ENCODE results near the gene BTAF1.

BTAF1 gene

GRCh38 chr10:92038949-92039348 is 115.4 kb downstream of the BTAF1 start:
- ATAC-seq = no peak
- H3K4me1 Mint-ChIP-seq = no peaks in the 10 kb centered on the region
- no peak overlapping the region for H3K27ac Mint-ChIP-seq
- no peak for DNase-seq (ENCODE audit: low spot score in 2 of 2)
- H3K9me3 Mint-ChIP-seq = no peaks in the 10 kb centered on the region
- peaks cover 19% of the 10 kb centered on the region for H3K36me3 Mint-ChIP-seq
- no peak overlapping the region for H3K4me3 Mint-ChIP-seq

GRCh38 chr10:92042541-92042940 is 119.0 kb downstream of the BTAF1 start:
- Mint-ChIP-seq H3K27ac (no peak overlapping the region), H3K9me3 (no peaks in the 10 kb centered on the region), H3K36me3 (peaks cover 2% of the 10 kb centered on the region), H3K4me3 (no peak overlapping the region), H3K4me1 (peaks cover under 1% of the 10 kb centered on the region)
- ATAC-seq (no peak), DNase-seq (ENCODE audit: low spot score in 2 of 2) (no peak)

GRCh38 chr10:92045641-92046106 is 122.1 kb downstream of the BTAF1 start:
- Mint-ChIP-seq H3K36me3 (no peaks in the 10 kb centered on the region), H3K9me3 (no peaks in the 10 kb centered on the region), H3K4me1 (peaks cover 13% of the 10 kb centered on the region), H3K4me3 (no peak overlapping the region), H3K27ac (no peak overlapping the region)
- DNase-seq (ENCODE audit: low spot score in 2 of 2) (no peak), ATAC-seq (no peak)

- Mint-ChIP-seq H3K27ac (no peak overlapping the region), H3K36me3 (no peaks in the 10 kb centered on the region), H3K4me3 (no peak overlapping the region), H3K9me3 (no peaks in the 10 kb centered on the region), H3K4me1 (peaks cover 13% of the 10 kb centered on the region)
- ATAC-seq (no peak), DNase-seq (ENCODE audit: low spot score in 2 of 2) (no peak)
These were observed 123.6 kb downstream of the BTAF1 start for GRCh38 chr10:92047215-92047614.

- H3K4me3 Mint-ChIP-seq = no peak overlapping the region
- no peaks in the 10 kb centered on the region for H3K36me3 Mint-ChIP-seq
- no peak overlapping the region for H3K27ac Mint-ChIP-seq
- no peak for DNase-seq (ENCODE audit: low spot score in 2 of 2)
- H3K4me1 Mint-ChIP-seq = peaks cover 13% of the 10 kb centered on the region
- ATAC-seq = no peak
- H3K9me3 Mint-ChIP-seq = no peaks in the 10 kb centered on the region
These were observed 128.5 kb downstream of the BTAF1 start for GRCh38 chr10:92052088-92052487.

- ATAC-seq = no peak
- no peaks in the 10 kb centered on the region for H3K9me3 Mint-ChIP-seq
- H3K4me3 Mint-ChIP-seq = no peak overlapping the region
- DNase-seq (ENCODE audit: low spot score in 2 of 2) = no peak
- peak overlapping the region; percentile 43 for H3K27ac Mint-ChIP-seq
- no peaks in the 10 kb centered on the region for H3K36me3 Mint-ChIP-seq
- H3K4me1 Mint-ChIP-seq = peaks cover 10% of the 10 kb centered on the region
These were observed 129.2 kb downstream of the BTAF1 start for GRCh38 chr10:92052741-92053140.

- Mint-ChIP-seq H3K36me3 (no peaks in the 10 kb centered on the region), H3K27ac (no peak overlapping the region), H3K4me3 (no peak overlapping the region), H3K9me3 (no peaks in the 10 kb centered on the region), H3K4me1 (peaks cover 4% of the 10 kb centered on the region)
- ATAC-seq (no peak), DNase-seq (ENCODE audit: low spot score in 2 of 2) (no peak)
These were observed 131.2 kb downstream of the BTAF1 start for GRCh38 chr10:92054807-92055206.

- no peaks in the 10 kb centered on the region for H3K9me3 Mint-ChIP-seq
- H3K4me3 Mint-ChIP-seq = no peak overlapping the region
- no peaks in the 10 kb centered on the region for H3K36me3 Mint-ChIP-seq
- no peak overlapping the region for H3K27ac Mint-ChIP-seq
- ATAC-seq (no peak), DNase-seq (ENCODE audit: low spot score in 2 of 2) (no peak)
- H3K4me1 Mint-ChIP-seq = peaks cover 4% of the 10 kb centered on the region
These were observed 138.7 kb downstream of the BTAF1 start for GRCh38 chr10:92062273-92062672.

- DNase-seq (ENCODE audit: low spot score in 2 of 2) = no peak
- H3K4me3 Mint-ChIP-seq = no peak overlapping the region
- no peaks in the 10 kb centered on the region for H3K9me3 Mint-ChIP-seq
- H3K36me3 Mint-ChIP-seq = no peaks in the 10 kb centered on the region
- no peak for ATAC-seq
- no peak overlapping the region for H3K27ac Mint-ChIP-seq
- peaks cover under 1% of the 10 kb centered on the region for H3K4me1 Mint-ChIP-seq
These were observed 140.9 kb downstream of the BTAF1 start for GRCh38 chr10:92064506-92064905.

GRCh38 chr10:92066386-92066785 is 142.8 kb downstream of the BTAF1 start:
- Mint-ChIP-seq H3K9me3 (no peaks in the 10 kb centered on the region), H3K4me1 (no peaks in the 10 kb centered on the region), H3K4me3 (no peak overlapping the region), H3K27ac (no peak overlapping the region), H3K36me3 (no peaks in the 10 kb centered on the region)
- ATAC-seq (no peak), DNase-seq (ENCODE audit: low spot score in 2 of 2) (no peak)

GRCh38 chr10:92068900-92069299 is 145.3 kb downstream of the BTAF1 start:
- Mint-ChIP-seq H3K9me3 (no peaks in the 10 kb centered on the region), H3K36me3 (no peaks in the 10 kb centered on the region), H3K27ac (no peak overlapping the region), H3K4me3 (no peak overlapping the region), H3K4me1 (no peaks in the 10 kb centered on the region)
- no peak for ATAC-seq
- DNase-seq (ENCODE audit: low spot score in 2 of 2) = no peak

GRCh38 chr10:92074126-92074887 is 150.7 kb downstream of the BTAF1 start:
- Mint-ChIP-seq H3K27ac (no peak overlapping the region), H3K9me3 (no peaks in the 10 kb centered on the region), H3K4me3 (no peak overlapping the region), H3K36me3 (no peaks in the 10 kb centered on the region), H3K4me1 (no peaks in the 10 kb centered on the region)
- DNase-seq (ENCODE audit: low spot score in 2 of 2) (no peak), ATAC-seq (no peak)

GRCh38 chr10:92075829-92076228 is 152.3 kb downstream of the BTAF1 start:
- Mint-ChIP-seq H3K4me3 (no peak overlapping the region), H3K4me1 (no peaks in the 10 kb centered on the region), H3K36me3 (peaks cover 13% of the 10 kb centered on the region), H3K27ac (no peak overlapping the region), H3K9me3 (no peaks in the 10 kb centered on the region)
- DNase-seq (ENCODE audit: low spot score in 2 of 2) = no peak
- no peak for ATAC-seq

- Mint-ChIP-seq H3K9me3 (no peaks in the 10 kb centered on the region), H3K4me3 (no peak overlapping the region), H3K4me1 (no peaks in the 10 kb centered on the region), H3K36me3 (peaks cover 20% of the 10 kb centered on the region), H3K27ac (no peak overlapping the region)
- DNase-seq (ENCODE audit: low spot score in 2 of 2) = no peak
- ATAC-seq = no peak
These were observed 153.2 kb downstream of the BTAF1 start for GRCh38 chr10:92076722-92077121.

GRCh38 chr10:92079003-92079402 is 155.4 kb downstream of the BTAF1 start:
- no peaks in the 10 kb centered on the region for H3K4me1 Mint-ChIP-seq
- no peak overlapping the region for H3K4me3 Mint-ChIP-seq
- no peak for DNase-seq (ENCODE audit: low spot score in 2 of 2)
- no peak overlapping the region for H3K27ac Mint-ChIP-seq
- H3K36me3 Mint-ChIP-seq = peaks cover 20% of the 10 kb centered on the region
- ATAC-seq = no peak
- no peaks in the 10 kb centered on the region for H3K9me3 Mint-ChIP-seq

All from stimulated activated effector memory CD8-positive, alpha-beta T cell treated with anti-CD3 and anti-CD28 coated beads, Interleukin-12 subunit alpha, Interleukin-12 subunit beta, amount 100 ng/mL, for 72 hours (primary cell).